Endodermal cell (in vitro differentiated cells): ENCODE results near the gene CEP55. TPM values are rescaled to one million over a fixed set of nuclear protein-coding genes. Genes with fewer than 3 reads are reported as not detected.

Source experiments
- DNase-seq: peaks from one replicate; pipeline ENCODE4 v3.0.0-alpha.2; 2017
- H3K27ac ChIP-seq: 2 replicates; pipeline ENCODE4 v1.5.1; 2013; ENCODE audit warnings: mild to moderate bottlenecking, low read depth, low read length, moderate library complexity
- H3K27me3 ChIP-seq: 2 replicates; pipeline ENCODE4 v1.6.1; 2013; ENCODE audit warnings: mild to moderate bottlenecking, low read length, moderate library complexity; ENCODE audit not compliant: insufficient read depth, control insufficient read depth, poor library complexity, severe bottlenecking
- H3K36me3 ChIP-seq: 2 replicates; pipeline ENCODE4 v1.7.0; 2013; ENCODE audit warnings: mild to moderate bottlenecking, low read length, moderate library complexity; ENCODE audit not compliant: control insufficient read depth, insufficient read depth
- H3K4me1 ChIP-seq: one replicate; pipeline ENCODE4 v1.7.0; 2013; ENCODE audit warnings: low read length; ENCODE audit not compliant: control insufficient read depth, insufficient read depth
- H3K4me3 ChIP-seq: 2 replicates; pipeline ENCODE4 v1.5.1; 2013; ENCODE audit warnings: mild to moderate bottlenecking, low read length, moderate library complexity
- H3K9ac ChIP-seq: 2 replicates; pipeline ENCODE4 v1.6.1; 2013; ENCODE audit warnings: mild to moderate bottlenecking, low read length, moderate library complexity; ENCODE audit not compliant: poor library complexity, severe bottlenecking; ENCODE audit errors: extremely low read depth
- H3K9me3 ChIP-seq: 2 replicates; pipeline ENCODE4 v1.6.1; 2013; ENCODE audit warnings: mild to moderate bottlenecking, low read length, moderate library complexity; ENCODE audit not compliant: control insufficient read depth
- H3K27ac Mint-ChIP-seq: 2 replicates; pipeline ENCODE4 v1.8.0; 2020; ENCODE audit warnings: mixed read lengths
- H3K27me3 Mint-ChIP-seq: 2 replicates; pipeline ENCODE4 v1.8.0; 2021; ENCODE audit warnings: mild to moderate bottlenecking, mixed read lengths; ENCODE audit not compliant: insufficient read depth
- H3K36me3 Mint-ChIP-seq: 2 replicates; pipeline ENCODE4 v1.8.0; 2020; ENCODE audit warnings: low read depth, mixed read lengths
- H3K4me1 Mint-ChIP-seq: 2 replicates; pipeline ENCODE4 v1.8.0; 2020; ENCODE audit warnings: mixed read lengths
- H3K4me3 Mint-ChIP-seq: 2 replicates; pipeline ENCODE4 v1.8.0; 2020; ENCODE audit warnings: mild to moderate bottlenecking, moderate library complexity, mixed read lengths
- H3K9me3 Mint-ChIP-seq: 2 replicates; pipeline ENCODE4 v1.8.0; 2020; ENCODE audit warnings: mild to moderate bottlenecking, mixed read lengths
- CTCF ChIP-seq: fragments of 200-600 bp; sonication (generic); conservative IDR thresholded peaks from 2 replicates; pipeline ENCODE4 v1.5.0; 2021; ENCODE audit warnings: antibody characterized with exemption, mild to moderate bottlenecking
- WGBS, 2 experiments: methylation state at CpG; one replicate each; pipeline versions ENCODE4 v1.1.5 to v1.1.7; 2013; ENCODE audit warnings: missing lambda C conversion rate in 2 of 2, mixed read lengths in 1 of 2; ENCODE audit not compliant: insufficient coverage in 1 of 2, insufficient read length in 1 of 2; 5-methylcytosine and 5-hydroxymethylcytosine counted together
- total RNA-seq, 2 donors: library from RNA; stranded (reverse); fragmentation: NEBNext Ultra II Directional in 1 of 2; extraction: Animal tissue kit (Norgen Biotek cat#: 25700) in 1 of 2; gene quantifications; 2 replicates in 1 of 2; 3 replicates in 1 of 2; pipeline ENCODE4 v1.2.1, GENCODE V29; 2021

CEP55 gene
- total RNA-seq, 2 donors from 2014 or later: 50.3 to 66.8 TPM

- H3K36me3 Mint-ChIP-seq: no peaks in the 10 kb centered on the region
- H3K9ac ChIP-seq: no peak overlapping the region
- H3K4me3 Mint-ChIP-seq: no peak overlapping the region
- no peaks in the 10 kb centered on the region for H3K9me3 Mint-ChIP-seq
- no peak for TF ChIP-seq CTCF
- WGBS, 2 experiments: 74 to 87% methylated on average over 3 to 10 of the region's 10 CpGs
- H3K27ac ChIP-seq: no peak overlapping the region
- H3K27me3 Mint-ChIP-seq: peaks cover 43% of the 10 kb centered on the region
- H3K4me3 ChIP-seq: no peak overlapping the region
- H3K36me3 ChIP-seq: no peaks in the 10 kb centered on the region
- H3K27ac Mint-ChIP-seq: no peak overlapping the region
- no peak for DNase-seq
- peaks cover 21% of the 10 kb centered on the region for H3K4me1 Mint-ChIP-seq
- peaks cover 23% of the 10 kb centered on the region for H3K27me3 ChIP-seq
- H3K4me1 ChIP-seq: no peaks in the 10 kb centered on the region
- no peaks in the 10 kb centered on the region for H3K9me3 ChIP-seq
Observed at GRCh38 chr10:93573051-93573909, 76.9 kb downstream of the CEP55 start.

GRCh38 chr10:93573924-93574323, 77.5 kb downstream of the CEP55 start:
- no CpG with 5 or more reads among the region's 3 CpGs for WGBS, 2 experiments
- peaks cover 36% of the 10 kb centered on the region for H3K27me3 Mint-ChIP-seq
- no peak for DNase-seq
- H3K4me1 Mint-ChIP-seq: peaks cover 21% of the 10 kb centered on the region
- Histone ChIP-seq H3K4me1 (no peaks in the 10 kb centered on the region), H3K36me3 (no peaks in the 10 kb centered on the region), H3K27ac (no peak overlapping the region), H3K9ac (no peak overlapping the region), H3K27me3 (peaks cover 17% of the 10 kb centered on the region), H3K9me3 (no peaks in the 10 kb centered on the region), H3K4me3 (no peak overlapping the region)
- TF ChIP-seq CTCF: no peak
- H3K9me3 Mint-ChIP-seq: no peaks in the 10 kb centered on the region
- no peak overlapping the region for H3K4me3 Mint-ChIP-seq
- no peak overlapping the region for H3K27ac Mint-ChIP-seq
- H3K36me3 Mint-ChIP-seq: no peaks in the 10 kb centered on the region

- no peak overlapping the region for H3K27ac Mint-ChIP-seq
- Histone ChIP-seq H3K9me3 (no peaks in the 10 kb centered on the region), H3K27ac (no peak overlapping the region), H3K4me3 (no peak overlapping the region), H3K9ac (no peak overlapping the region), H3K4me1 (no peaks in the 10 kb centered on the region), H3K27me3 (no peaks in the 10 kb centered on the region), H3K36me3 (no peaks in the 10 kb centered on the region)
- peaks cover 10% of the 10 kb centered on the region for H3K27me3 Mint-ChIP-seq
- 87% methylated on average over 3 of the region's 3 CpGs for WGBS, 2 experiments
- H3K9me3 Mint-ChIP-seq: no peaks in the 10 kb centered on the region
- DNase-seq: no peak
- no peak for TF ChIP-seq CTCF
- H3K4me3 Mint-ChIP-seq: no peak overlapping the region
- H3K4me1 Mint-ChIP-seq: no peaks in the 10 kb centered on the region
- no peaks in the 10 kb centered on the region for H3K36me3 Mint-ChIP-seq
Observed at GRCh38 chr10:93576888-93577287, 80.5 kb downstream of the CEP55 start.
